Keratinocyte (primary cell): ENCODE measurements around the gene TPST2. TPM values are rescaled to one million over a fixed set of nuclear protein-coding genes. Genes with fewer than 3 reads are reported as not detected.

ENCODE experiments used
- DNase-seq: peaks from one replicate; pipeline ENCODE4 v3.0.0-alpha.2; 2011; ENCODE audit warnings: low read depth, missing footprints, low spot score
- FAIRE-seq: peaks from 2 replicates; lab custom pipeline; 2011; peaks lifted over from hg19 to GRCh38; lab: Jason Lieb, UNC
- H2AFZ ChIP-seq: 2 replicates; pipeline ENCODE4 v1.6.0; 2012; ENCODE audit warnings: low read length, control low read depth, inconsistent platforms; ENCODE audit not compliant: control insufficient read depth
- H3K27ac ChIP-seq: 2 replicates; pipeline ENCODE4 v1.5.1; 2011; ENCODE audit warnings: low read length; ENCODE audit not compliant: control insufficient read depth, insufficient read depth
- H3K27me3 ChIP-seq: 3 replicates; pipeline ENCODE4 v1.6.0; 2011; ENCODE audit warnings: low read length; ENCODE audit not compliant: control insufficient read depth, insufficient read depth; ENCODE audit errors: extremely low read depth
- H3K36me3 ChIP-seq, 2 experiments: 2 replicates in 1 of 2; 3 replicates in 1 of 2; pipeline ENCODE4 v1.5.1; 2011; ENCODE audit warnings: low read length in 2 of 2, mild to moderate bottlenecking in 1 of 2; ENCODE audit not compliant: control insufficient read depth in 2 of 2, insufficient read depth in 2 of 2; ENCODE audit errors: extremely low read depth in 1 of 2
- H3K4me1 ChIP-seq: 3 replicates; pipeline ENCODE4 v1.5.1; 2011; ENCODE audit warnings: low read length; ENCODE audit not compliant: control insufficient read depth, insufficient read depth; ENCODE audit errors: extremely low read depth
- H3K4me2 ChIP-seq: 3 replicates; pipeline ENCODE4 v1.6.0; 2011; ENCODE audit warnings: low read depth, low read length; ENCODE audit not compliant: control insufficient read depth, insufficient read depth; ENCODE audit errors: extremely low read depth
- H3K4me3 ChIP-seq, 3 experiments: fragments of 200-600 bp in 1 of 3; sonication (generic) in 1 of 3; 2 replicates in 2 of 3; 3 replicates in 1 of 3; pipeline ENCODE4 v1.5.1; 2011 to 2016; ENCODE audit warnings: low read length in 3 of 3, mild to moderate bottlenecking in 3 of 3, control low read depth in 2 of 3, inconsistent platforms in 1 of 3, low read depth in 1 of 3, mixed read lengths in 1 of 3, mixed run types in 1 of 3, moderate library complexity in 1 of 3; ENCODE audit not compliant: control insufficient read depth in 2 of 3, insufficient read depth in 2 of 3; ENCODE audit errors: extremely low read depth in 1 of 3
- H3K79me2 ChIP-seq: 2 replicates; pipeline ENCODE4 v1.6.0; 2012; ENCODE audit warnings: low read length; ENCODE audit not compliant: control insufficient read depth, insufficient read depth
- H3K9ac ChIP-seq: 3 replicates; pipeline ENCODE4 v1.6.0; 2011; ENCODE audit warnings: low read length; ENCODE audit not compliant: control insufficient read depth, insufficient read depth; ENCODE audit errors: extremely low read depth
- H3K9me1 ChIP-seq: 3 replicates; pipeline ENCODE4 v1.6.0; 2011; ENCODE audit warnings: low read length; ENCODE audit not compliant: control insufficient read depth, insufficient read depth; ENCODE audit errors: extremely low read depth
- H3K9me3 ChIP-seq: 2 replicates; pipeline ENCODE4 v1.5.1; 2012; ENCODE audit warnings: low read depth, low read length; ENCODE audit not compliant: control insufficient read depth
- H4K20me1 ChIP-seq: 3 replicates; pipeline ENCODE4 v1.6.0; 2011; ENCODE audit warnings: low read length; ENCODE audit not compliant: control insufficient read depth, insufficient read depth; ENCODE audit errors: extremely low read depth
- EZH2 ChIP-seq: IDR thresholded peaks from one replicate; pipeline ENCODE4 v1.6.1; 2012; ENCODE audit warnings: inconsistent platforms, mild to moderate bottlenecking, low read length, moderate library complexity
- dilution Hi-C: fragments of 300-500 bp; cut with MboI; formaldehyde crosslinking; loops from one replicate; pipeline ENCODE4 v1.7.0; 2020; ENCODE audit warnings: low sequenced_read_pairs; ENCODE audit not compliant: extremely low pct_ligation_motif_present
- polyA plus RNA-seq, 5 experiments: library from polyadenylated mRNA; depleted of rRNA in 3 of 5; stranded (reverse) in 3 of 5; stranded (forward) in 1 of 5; unstranded in 1 of 5; fragments of >200 nt; gene quantifications; 1 replicate in 1 of 5; 2 replicates in 3 of 5; 3 replicates in 1 of 5; pipeline versions ENCODE4 v1.2.1 to v1.2.3, GENCODE V29; 2011 to 2012; ENCODE audit warnings: missing spikeins in 2 of 5, low read depth in 1 of 5, low replicate concordance in 1 of 5
- TF ChIP-seq, protein P1 (sequence below), 3 experiments: IDR thresholded peaks in 1 of 3; conservative IDR thresholded peaks in 1 of 3; optimal IDR thresholded peaks in 1 of 3; 2 replicates in 2 of 3; 3 replicates in 1 of 3; pipeline versions ENCODE3 to v1.5.1; 2011; ENCODE audit warnings: low read length in 3 of 3, mild to moderate bottlenecking in 3 of 3, moderate library complexity in 2 of 3, control low read depth in 1 of 3, inconsistent platforms in 1 of 3; ENCODE audit not compliant: insufficient read depth in 2 of 3; ENCODE audit errors: extremely low read depth in 1 of 3

Gene TPST2
- polyA plus RNA-seq, 1 donor (not counting 4 experiments of a cell fraction or from before 2014, with no cell fraction given) = 22.4 TPM

DNA sequence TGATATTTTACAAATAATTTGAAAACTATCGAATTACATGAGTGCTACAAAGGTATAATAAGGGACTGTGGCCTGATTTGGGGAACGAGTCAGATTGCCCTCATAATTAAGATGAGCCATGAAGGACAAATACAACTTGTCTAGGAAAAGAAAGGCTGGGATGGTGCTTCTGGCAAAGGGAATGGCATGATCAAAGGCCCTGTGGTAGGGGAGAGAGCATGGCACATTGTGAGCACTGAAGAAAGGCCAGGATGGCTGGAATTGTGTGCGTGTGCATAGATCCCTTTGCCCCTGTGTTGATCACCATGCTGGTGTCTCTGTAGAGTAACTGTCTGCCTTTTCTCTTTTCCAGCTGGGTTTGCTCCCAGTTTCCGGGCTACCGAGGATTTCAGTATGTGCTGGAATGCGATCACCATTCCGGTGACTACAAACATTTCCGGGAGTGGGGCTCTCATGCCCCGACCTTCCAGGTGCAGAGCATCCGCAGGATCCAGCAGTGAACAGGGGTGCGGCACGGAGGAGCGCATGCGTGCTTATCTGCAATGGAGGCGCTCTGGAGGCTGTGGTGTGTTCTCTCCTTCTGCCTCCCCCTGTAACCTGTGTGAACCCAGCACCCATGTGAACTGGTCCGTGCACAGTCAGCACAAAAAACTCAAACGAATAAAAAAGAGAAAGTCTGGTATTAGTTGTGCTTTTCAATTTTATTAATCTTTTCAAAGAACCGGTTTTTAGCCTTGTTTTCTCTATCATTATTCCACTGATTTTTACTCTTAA, 40.2 kb upstream of the TPST2 start:
- dilution Hi-C loops = no loop called here
- H3K4me3 ChIP-seq = no peak overlapping the region
- no peak for FAIRE-seq
- H3K27ac ChIP-seq = no peak overlapping the region
- TF ChIP-seq, protein P1, sequence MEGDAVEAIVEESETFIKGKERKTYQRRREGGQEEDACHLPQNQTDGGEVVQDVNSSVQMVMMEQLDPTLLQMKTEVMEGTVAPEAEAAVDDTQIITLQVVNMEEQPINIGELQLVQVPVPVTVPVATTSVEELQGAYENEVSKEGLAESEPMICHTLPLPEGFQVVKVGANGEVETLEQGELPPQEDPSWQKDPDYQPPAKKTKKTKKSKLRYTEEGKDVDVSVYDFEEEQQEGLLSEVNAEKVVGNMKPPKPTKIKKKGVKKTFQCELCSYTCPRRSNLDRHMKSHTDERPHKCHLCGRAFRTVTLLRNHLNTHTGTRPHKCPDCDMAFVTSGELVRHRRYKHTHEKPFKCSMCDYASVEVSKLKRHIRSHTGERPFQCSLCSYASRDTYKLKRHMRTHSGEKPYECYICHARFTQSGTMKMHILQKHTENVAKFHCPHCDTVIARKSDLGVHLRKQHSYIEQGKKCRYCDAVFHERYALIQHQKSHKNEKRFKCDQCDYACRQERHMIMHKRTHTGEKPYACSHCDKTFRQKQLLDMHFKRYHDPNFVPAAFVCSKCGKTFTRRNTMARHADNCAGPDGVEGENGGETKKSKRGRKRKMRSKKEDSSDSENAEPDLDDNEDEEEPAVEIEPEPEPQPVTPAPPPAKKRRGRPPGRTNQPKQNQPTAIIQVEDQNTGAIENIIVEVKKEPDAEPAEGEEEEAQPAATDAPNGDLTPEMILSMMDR (optimal IDR thresholded peaks at IDR 0.05 in 1 of 3, IDR thresholded peaks at IDR 0.05 in 1 of 3, conservative IDR thresholded peaks at IDR 0.05 in 1 of 3; ENCODE audit: extremely low read depth in 1 of 3, insufficient read depth in 2 of 3, low read length in 3 of 3) = no peak
- no peak for TF ChIP-seq EZH2
- H3K4me2 ChIP-seq = no peak overlapping the region
- no peaks in the 10 kb centered on the region for H4K20me1 ChIP-seq
- H3K36me3 ChIP-seq = no peaks in the 10 kb centered on the region
- no peaks in the 10 kb centered on the region for H3K9me3 ChIP-seq
- no peaks in the 10 kb centered on the region for H3K4me1 ChIP-seq
- H3K9ac ChIP-seq = no peak overlapping the region
- H2AFZ ChIP-seq = no peak overlapping the region
- no peaks in the 10 kb centered on the region for H3K9me1 ChIP-seq
- no peak for DNase-seq
- H3K79me2 ChIP-seq = no peaks in the 10 kb centered on the region
- H3K27me3 ChIP-seq = no peaks in the 10 kb centered on the region

DNA sequence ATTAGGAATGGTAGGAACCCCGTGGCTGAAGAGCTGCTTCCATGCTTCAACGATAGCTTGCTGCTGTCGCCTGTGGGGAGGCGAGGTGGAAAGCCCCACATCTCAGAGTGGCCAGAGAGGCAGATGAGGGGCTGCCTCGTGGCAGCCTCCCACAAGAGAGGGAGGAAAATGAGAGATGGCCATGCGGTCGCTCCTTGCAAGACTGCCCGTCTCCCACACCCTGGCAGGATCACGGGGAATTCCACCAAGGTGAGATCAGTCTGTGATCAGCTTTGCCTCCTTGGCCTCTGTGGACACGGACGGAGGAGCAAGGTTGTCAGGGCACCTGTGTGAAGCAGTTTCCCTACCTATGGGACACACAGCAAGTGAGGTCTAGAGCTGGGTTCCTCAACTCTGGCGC, 34.9 kb upstream of the TPST2 start:
- no peak overlapping the region for H3K4me3 ChIP-seq
- no peak overlapping the region for H2AFZ ChIP-seq
- FAIRE-seq (no peak), DNase-seq (no peak)
- H3K27ac ChIP-seq = no peak overlapping the region
- H3K4me1 ChIP-seq = no peaks in the 10 kb centered on the region
- H3K9me3 ChIP-seq = no peaks in the 10 kb centered on the region
- no peaks in the 10 kb centered on the region for H3K79me2 ChIP-seq
- H4K20me1 ChIP-seq = no peaks in the 10 kb centered on the region
- H3K36me3 ChIP-seq = no peaks in the 10 kb centered on the region
- no peak overlapping the region for H3K4me2 ChIP-seq
- H3K9me1 ChIP-seq = no peaks in the 10 kb centered on the region
- peaks cover 4% of the 10 kb centered on the region for H3K27me3 ChIP-seq
- TF ChIP-seq, protein P1 (optimal IDR thresholded peaks at IDR 0.05 in 1 of 3, IDR thresholded peaks at IDR 0.05 in 1 of 3, conservative IDR thresholded peaks at IDR 0.05 in 1 of 3; ENCODE audit: extremely low read depth in 1 of 3, insufficient read depth in 2 of 3, low read length in 3 of 3) = no peak
- TF ChIP-seq EZH2 = no peak
- no peak overlapping the region for H3K9ac ChIP-seq
- dilution Hi-C loops = no loop called here
